ENCODE results near the gene ZDHHC11B.

DNA sequence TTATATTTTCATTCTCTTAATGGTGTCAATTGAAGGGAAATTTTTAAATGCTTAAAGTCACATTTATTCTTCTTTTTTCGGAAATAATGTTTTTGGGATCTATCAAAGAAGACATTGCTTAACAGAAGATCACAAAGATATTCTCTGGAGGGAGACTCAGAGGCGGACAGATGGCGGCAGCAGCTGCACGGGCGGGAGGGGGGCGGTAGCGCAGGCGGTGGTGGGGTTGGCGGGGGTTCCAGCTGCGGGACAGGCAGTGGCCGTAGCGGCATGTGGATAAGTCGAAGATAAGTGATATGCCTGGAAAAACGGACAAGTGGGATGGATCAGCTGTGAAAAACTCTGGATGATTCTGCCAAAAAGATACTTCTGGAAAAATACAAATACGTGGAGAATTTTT, 31.6 kb upstream of the ZDHHC11B start:
- no peak for TF ChIP-seq POLR2A (IDR thresholded peaks at IDR 0.05; ENCODE audit: low read length)
- no peak for TF ChIP-seq GATA1 (IDR thresholded peaks at IDR 0.05; ENCODE audit: low read depth, low read length)

Data from erythroblast (primary cell).